Superior temporal gyrus (tissue), 1 donor: Measurements from ENCODE around the gene DDAH1.

Experiments used
- DNase-seq: peaks from one replicate; pipeline ENCODE4 v3.0.0-alpha.2; 2016; ENCODE audit errors: extremely low spot score

DDAH1 gene

DNA sequence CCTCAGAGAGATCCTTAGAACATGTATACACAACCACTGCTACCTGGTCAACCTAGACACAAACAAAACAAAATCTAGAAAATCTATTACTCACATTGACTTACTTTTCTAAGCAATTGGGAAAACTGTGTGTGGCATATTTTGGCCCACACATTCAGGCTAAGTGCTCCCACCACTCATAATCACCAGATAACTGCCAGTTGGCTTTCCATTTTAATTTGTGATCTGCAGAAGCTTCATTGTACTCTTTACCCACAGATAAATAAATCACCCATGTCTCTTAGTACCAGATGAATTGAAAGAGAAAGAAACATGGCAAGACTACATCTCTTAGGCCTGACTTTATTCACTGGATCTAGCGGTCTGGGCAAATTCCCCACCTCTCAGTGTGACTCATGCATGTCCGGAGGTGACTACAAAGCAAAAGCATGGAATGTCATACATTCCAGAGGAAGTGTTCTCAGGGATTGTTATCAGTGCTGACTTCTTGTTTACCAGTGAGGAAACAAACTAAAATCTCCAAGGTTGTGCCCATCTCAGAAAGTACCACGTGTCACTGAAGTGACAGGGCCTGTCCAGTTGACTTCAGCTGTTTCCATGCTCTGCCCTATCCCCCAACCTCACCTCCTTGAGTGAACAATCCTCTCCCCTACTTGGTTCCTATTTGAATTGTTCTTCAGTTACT lies 136.1 kb downstream of the DDAH1 start:
- no peak for DNase-seq

DNA sequence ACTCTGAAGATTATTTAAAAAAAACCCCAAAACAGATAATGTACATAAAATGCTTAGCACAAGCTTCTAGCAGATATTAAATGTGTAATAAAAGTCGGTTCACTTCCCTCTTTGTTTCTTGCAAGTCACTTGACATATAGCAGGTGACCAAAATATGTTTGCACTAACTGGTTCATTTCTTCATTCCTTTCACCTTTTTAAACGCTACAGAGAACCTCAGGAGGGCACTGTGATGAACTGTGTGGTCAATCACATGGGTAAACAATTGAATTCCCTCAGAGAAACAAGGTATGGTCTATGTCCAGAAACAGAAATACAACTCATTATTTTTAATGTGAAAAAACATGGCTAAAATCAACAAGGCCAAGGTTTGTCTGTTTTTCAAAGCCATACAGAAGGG lies 137.2 kb downstream of the DDAH1 start:
- no peak for DNase-seq

DNA sequence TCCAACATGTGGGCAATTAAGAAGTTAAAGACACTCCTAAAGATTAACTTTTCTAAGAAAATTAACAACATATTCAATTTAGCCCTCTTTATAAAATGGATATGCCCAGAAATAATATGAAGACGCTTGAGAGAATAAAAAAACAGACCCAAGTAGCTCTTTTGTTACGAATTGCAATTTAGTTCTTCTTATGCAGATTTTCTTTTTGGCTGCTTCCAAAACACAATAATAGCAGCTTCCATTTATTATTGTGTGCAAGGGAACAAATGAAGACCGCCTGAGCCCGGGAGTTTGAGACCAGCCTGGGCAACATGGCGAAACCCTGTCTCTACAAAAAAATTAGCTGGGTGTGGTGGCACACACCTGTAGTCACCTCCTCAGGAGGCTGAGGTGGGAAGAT lies 138.1 kb downstream of the DDAH1 start:
- DNase-seq: no peak

DNA sequence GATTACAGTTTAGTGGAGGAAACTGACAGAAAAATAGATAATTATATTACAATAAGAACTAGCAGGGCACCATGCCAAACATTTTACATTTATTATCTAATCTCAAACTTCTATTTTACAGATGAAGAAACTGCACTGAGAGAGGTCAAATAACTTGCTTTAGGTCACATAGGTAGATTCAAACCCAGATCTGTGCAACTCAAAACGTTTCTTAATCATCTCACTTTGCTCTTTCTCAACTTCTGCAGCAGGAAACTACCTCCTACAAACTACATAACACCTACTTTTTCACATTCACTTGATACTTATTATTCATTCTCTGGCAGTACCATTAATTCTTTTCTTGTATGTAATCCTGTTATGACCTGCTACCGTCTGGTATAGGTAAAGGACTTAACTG lies 138.6 kb downstream of the DDAH1 start:
- DNase-seq: no peak

- no peak for DNase-seq
Measured at GRCh38 chr1:85325920-85326319, 139.0 kb downstream of the DDAH1 start.

- no peak for DNase-seq
Measured at GRCh38 chr1:85323770-85324169, 141.2 kb downstream of the DDAH1 start.

DNA sequence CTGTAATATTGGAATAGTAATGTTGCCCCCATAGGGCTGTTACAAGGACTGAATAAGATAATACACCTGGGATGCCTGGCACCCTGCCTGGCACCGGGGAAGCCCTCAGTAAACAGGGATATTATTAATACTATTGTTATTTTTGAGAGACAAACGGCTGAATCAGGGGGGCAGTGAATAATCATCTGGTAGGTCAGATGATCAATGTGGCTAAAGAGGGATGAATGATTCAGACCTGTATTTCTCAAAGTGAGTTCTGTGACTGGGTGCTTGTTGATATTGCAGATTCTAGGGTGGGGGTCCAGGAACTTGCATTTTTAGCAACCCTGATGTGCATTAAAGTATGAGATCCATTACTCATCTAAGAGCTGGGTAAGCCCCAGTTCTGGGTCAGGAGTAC lies 142.3 kb downstream of the DDAH1 start:
- DNase-seq: no peak

GRCh38 chr1:85321237-85321964 lies 143.6 kb downstream of the DDAH1 start:
- no peak for DNase-seq

DNA sequence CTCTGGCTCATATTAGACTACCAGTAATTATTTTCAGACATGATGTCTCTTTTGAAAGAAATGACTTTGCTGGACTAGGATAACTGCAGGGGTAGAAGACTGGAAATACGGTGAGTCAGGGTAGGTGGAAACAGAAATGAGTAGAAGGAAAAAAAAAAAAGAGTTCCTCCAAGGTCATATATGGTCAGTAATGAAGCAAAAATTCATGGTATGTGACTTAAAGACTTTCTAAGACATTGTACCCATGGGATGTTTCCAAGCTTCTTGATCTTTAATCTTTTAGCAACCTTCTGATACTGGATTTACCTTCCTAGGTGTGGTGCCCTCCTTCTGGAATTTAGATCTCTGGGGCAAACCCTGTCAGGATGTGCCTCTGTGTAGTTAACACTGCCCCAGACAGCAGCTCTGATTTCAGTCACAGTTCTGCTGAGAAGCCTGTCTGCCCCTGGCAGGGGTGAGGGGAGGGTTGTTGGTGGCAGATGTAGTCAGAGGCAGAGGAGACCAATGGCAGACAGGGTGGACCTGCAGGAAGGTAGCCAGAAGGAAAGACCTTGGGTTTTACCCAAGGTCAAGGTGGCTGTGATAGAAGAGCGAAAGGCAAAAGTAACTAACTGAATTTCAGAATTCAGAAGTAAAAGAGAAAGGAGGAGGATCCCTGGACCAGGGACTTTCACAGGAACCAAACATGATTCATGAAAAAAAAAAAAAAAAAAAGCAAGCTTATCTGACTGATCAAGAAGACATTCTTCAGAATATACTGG lies 144.4 kb downstream of the DDAH1 start:
- DNase-seq: no peak

DNA sequence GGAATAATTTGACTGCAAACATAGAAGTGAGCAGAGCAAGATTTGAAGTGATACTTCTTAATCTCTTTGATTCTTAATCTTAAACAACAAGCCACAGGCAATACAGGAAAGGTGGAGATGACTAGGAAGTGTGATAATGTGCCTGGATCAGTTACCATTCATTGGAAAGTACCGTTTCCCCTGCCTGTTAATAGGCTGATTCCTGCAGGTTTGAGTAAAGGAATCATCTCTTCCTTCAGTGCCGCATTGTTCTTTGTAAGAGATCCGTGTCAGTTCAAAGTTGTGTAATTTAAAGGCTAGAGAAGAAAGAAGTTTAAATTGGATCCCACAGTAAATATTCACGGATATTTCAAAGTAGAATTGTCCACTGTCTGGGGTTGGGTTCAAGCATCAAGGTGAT lies 145.0 kb downstream of the DDAH1 start:
- no peak for DNase-seq

DNA sequence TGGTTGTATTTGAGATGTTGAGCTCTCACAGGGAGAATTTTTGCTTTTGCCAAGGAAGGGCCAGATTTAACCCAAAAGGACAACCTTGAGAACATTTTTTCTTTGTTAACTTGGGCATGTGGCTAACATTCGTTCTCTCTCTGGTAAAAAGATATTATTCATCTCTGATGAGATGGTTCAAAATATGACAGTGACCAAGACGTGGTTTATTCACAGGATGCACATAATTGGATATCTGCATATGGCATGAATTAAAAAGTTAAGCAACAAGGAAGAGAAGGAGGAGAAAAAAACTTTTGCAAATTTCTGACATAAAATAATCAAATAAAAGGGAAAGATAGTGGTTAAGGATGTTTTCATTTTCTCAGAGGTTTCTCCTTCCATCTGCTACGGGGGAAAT lies 145.5 kb downstream of the DDAH1 start:
- DNase-seq: no peak

GRCh38 chr1:85318217-85318616 lies 146.7 kb downstream of the DDAH1 start:
- DNase-seq: no peak

GRCh38 chr1:85317560-85317959 lies 147.4 kb downstream of the DDAH1 start:
- no peak for DNase-seq

- no peak for DNase-seq
Measured at GRCh38 chr1:85316321-85316720, 148.6 kb downstream of the DDAH1 start.

DNA sequence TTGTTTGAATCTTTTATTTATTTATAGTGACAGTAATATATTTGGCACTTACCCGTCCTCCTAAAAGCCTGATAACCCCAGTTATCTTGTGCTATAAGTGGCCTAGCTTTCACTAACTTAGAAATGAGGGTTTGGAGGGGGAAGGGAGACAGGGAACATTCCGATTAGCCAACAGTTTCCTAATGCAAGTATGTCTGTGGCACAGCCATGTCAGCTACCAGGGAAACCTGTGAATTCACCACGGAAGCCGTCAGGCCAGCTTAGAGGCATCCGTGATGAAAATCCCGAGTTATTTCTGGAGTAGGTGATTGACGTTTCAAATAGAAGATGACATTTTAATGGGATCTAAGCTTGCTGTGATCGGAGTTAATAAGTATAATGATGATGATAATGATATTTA lies 149.2 kb downstream of the DDAH1 start:
- no peak for DNase-seq

GRCh38 chr1:85314726-85315125 lies 150.2 kb downstream of the DDAH1 start:
- DNase-seq: no peak

GRCh38 chr1:85313888-85314696 lies 150.9 kb downstream of the DDAH1 start:
- no peak for DNase-seq

GRCh38 chr1:85311818-85312217 lies 153.1 kb downstream of the DDAH1 start:
- DNase-seq: no peak

DNA sequence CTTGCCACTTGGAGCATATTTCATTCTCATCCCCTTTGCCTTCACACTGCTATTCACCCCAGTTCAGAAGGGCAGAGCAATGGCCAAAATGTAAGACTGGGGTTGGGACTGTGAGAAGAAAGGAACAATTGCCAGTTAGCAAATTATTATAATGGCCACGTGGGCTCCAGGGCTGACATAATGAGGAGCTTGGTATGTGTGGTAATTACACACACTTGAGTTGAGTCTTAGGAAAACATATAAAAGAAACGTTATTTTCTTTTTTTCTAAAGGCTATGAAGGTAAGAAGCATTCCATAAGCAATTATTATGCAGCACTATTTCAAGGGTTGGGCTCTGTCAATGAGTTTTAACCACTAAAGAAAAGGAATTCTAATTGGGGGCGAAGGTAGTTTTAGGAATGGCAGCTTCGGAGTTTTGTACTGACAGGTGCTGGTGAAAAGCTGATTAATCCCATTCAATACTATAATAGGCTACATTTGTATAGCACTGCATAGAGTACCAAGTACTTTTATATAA lies 156.1 kb downstream of the DDAH1 start:
- no peak for DNase-seq

DNA sequence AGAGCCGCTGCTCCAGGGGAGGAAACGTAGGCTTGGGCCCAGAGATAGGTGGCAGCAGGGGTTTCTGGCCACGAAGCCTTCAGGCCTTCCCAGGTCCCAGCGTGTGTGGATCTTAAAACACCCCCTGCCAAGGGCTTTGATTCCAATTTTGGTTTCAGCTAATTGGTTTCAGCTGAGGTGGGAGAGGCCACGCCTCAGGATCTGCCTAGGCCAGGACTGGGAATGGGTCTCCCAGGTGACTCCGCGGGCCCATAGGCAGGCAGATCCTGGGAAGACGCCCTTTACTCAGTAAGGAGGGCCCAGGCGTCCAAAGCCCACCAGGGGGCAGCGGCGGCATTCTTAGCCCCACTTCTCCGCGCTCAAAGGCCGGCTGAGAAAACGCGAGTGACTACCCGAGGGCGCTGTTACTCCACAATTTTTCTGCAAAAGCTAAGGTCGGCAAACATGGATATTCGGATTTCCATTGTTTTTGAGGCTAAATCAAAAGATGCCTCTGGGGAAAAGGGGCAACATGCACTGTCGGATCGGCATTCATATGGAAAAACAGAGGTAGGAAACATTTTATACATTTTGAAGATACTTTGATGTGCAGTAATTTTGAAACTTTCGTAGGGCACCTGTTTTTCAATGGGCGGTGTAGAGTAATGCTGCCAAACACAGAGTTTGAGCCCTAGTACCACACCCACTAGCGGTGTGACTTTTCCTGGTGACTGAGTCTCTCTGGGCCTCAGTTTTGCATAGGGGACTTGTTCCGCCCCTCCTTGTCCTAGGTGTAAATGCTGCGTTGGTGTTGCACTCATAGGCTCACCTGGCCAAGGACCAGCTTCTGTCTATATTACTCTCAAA lies 156.7 kb downstream of the DDAH1 start:
- DNase-seq: peak; percentile 89

DNA sequence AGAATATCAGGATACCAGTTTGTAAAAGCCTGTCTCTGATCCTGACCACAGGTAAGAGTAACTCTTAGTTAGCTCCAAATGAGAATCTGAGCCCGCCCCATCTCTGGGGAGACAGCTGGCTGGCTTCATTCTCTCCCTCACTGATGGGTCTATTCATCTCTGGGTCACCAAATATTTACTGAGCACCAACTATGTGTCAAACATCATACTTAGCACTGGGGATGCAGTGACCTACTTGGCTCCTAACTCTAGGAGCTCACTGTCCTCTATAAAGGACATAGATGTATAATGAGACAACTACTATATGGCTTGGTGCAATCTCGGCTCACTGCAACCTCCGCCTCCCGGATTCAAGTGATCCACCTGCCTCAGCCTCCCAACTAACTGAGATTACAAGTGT lies 158.7 kb downstream of the DDAH1 start:
- no peak for DNase-seq
